HCT116 (cell line): ENCODE measurements around the gene ADD1. TPM values are rescaled to one million over a fixed set of nuclear protein-coding genes. Genes with fewer than 3 reads are reported as not detected.

ENCODE experiments used
- ATAC-seq: fragments of 200-7000 bp; cut with Tn5 transposase; 2 replicates; pipeline ENCODE4 v1.9.1; 2020; ENCODE audit warnings: mild to moderate bottlenecking, moderate library complexity
- BruUV-seq: library from RNA; stranded (reverse); fragments of 400-500 nt; replicated peaks from 2 replicates; lab custom pipeline; 2021; lab: Mats Ljungman, UMichigan
- CTCF ChIA-PET: fragments of 300-600 bp; sonication (Branson Sonifier 250); formaldehyde crosslinking; loops from one replicate; lab custom pipeline; 2021; ENCODE audit warnings: antibody characterized with exemption; lab: Charles Lee
- POLR2A ChIA-PET: fragments of 300-600, 350-600 bp; sonication (Branson Sonifier 250); formaldehyde crosslinking; loops from one replicate; lab custom pipeline; 2021; ENCODE audit warnings: antibody characterized with exemption; lab: Charles Lee
- RAD21 ChIA-PET, 2 experiments: fragments of 300-600 bp; sonication (Branson Sonifier 250); formaldehyde crosslinking; loops; one replicate each; lab custom pipeline; 2023; ENCODE audit warnings: low total read pairs in 2 of 2; ENCODE audit not compliant: uncharacterized antibody in 2 of 2, unreplicated experiment in 2 of 2, low non-redundant PET in 1 of 2; lab: Charles Lee
- DNase-seq: peaks from one replicate; pipeline ENCODE4 v3.0.0-alpha.2; 2010; ENCODE audit warnings: low read depth, low spot score
- H2AFZ ChIP-seq: fragments of 200-600 bp; shearing (Covaris generic), sonication (generic); 2 replicates; pipeline ENCODE4 v1.6.1; 2017; ENCODE audit warnings: low read depth, mixed run types, mixed read lengths, antibody characterized with exemption, low read length; ENCODE audit not compliant: poor library complexity, severe bottlenecking
- H3K27ac ChIP-seq: 2 replicates; pipeline ENCODE4 v1.5.1; 2012; ENCODE audit warnings: low read depth, low read length
- H3K27me3 ChIP-seq: fragments of 200-600 bp; sonication (generic); 2 replicates; pipeline ENCODE4 v1.6.1; 2016; ENCODE audit warnings: mixed run types, low read length, mixed read lengths; ENCODE audit not compliant: insufficient read depth
- H3K36me3 ChIP-seq, 2 experiments: fragments of 200-500 bp in 1 of 2; fragments of 200-600 bp in 1 of 2; sonication (Bioruptor generic) in 1 of 2; sonication (generic) in 1 of 2; 2 replicates each; pipeline versions ENCODE4 v1.5.1 to v1.6.1; 2014 to 2016; ENCODE audit warnings: low read length in 2 of 2, inconsistent platforms in 1 of 2, mixed read lengths in 1 of 2, mixed run types in 1 of 2; ENCODE audit not compliant: insufficient read depth in 2 of 2, control insufficient read depth in 1 of 2
- H3K4me1 ChIP-seq, 2 experiments: fragments of 200-600 bp in 1 of 2; sonication (generic) in 1 of 2; 2 replicates each; pipeline versions ENCODE4 v1.5.1 to v1.6.1; 2012 to 2017; ENCODE audit warnings: low read length in 2 of 2, inconsistent platforms in 1 of 2, mild to moderate bottlenecking in 1 of 2, mixed read lengths in 1 of 2, mixed run types in 1 of 2, moderate library complexity in 1 of 2; ENCODE audit not compliant: insufficient read depth in 2 of 2, control insufficient read depth in 1 of 2
- H3K4me2 ChIP-seq: fragments of 200-600 bp; sonication (generic); 2 replicates; pipeline ENCODE4 v1.6.1; 2017; ENCODE audit warnings: mixed run types, low read length, mixed read lengths
- H3K4me3 ChIP-seq, 2 experiments: fragments of 200-600 bp in 1 of 2; sonication (generic) in 1 of 2; replicated peaks in 1 of 2; 2 replicates each; pipeline ENCODE4 v1.5.1; 2011 to 2016; ENCODE audit warnings: low read length in 2 of 2, control low read depth in 1 of 2, low read depth in 1 of 2, mild to moderate bottlenecking in 1 of 2, mixed read lengths in 1 of 2, mixed run types in 1 of 2
- H3K79me2 ChIP-seq: fragments of 200-600 bp; sonication (generic); 2 replicates; pipeline ENCODE4 v1.6.1; 2017; ENCODE audit warnings: mild to moderate bottlenecking, mixed run types, low read length, moderate library complexity, mixed read lengths; ENCODE audit not compliant: insufficient read depth
- H3K9ac ChIP-seq: fragments of 200-600 bp; sonication (generic); 2 replicates; pipeline ENCODE4 v1.6.1; 2016; ENCODE audit warnings: low read length, mixed read lengths
- H3K9me2 ChIP-seq: fragments of 200-600 bp; sonication (generic), shearing (Covaris generic); 2 replicates; pipeline ENCODE4 v1.6.1; 2017; ENCODE audit warnings: mixed run types, mild to moderate bottlenecking, moderate library complexity; ENCODE audit not compliant: insufficient read depth
- H3K9me3 ChIP-seq, 2 experiments: fragments of 200-500 bp in 1 of 2; fragments of 200-600 bp in 1 of 2; sonication (Bioruptor generic) in 1 of 2; sonication (generic) in 1 of 2; 2 replicates each; pipeline ENCODE4 v1.6.1; 2014 to 2017; ENCODE audit warnings: low read length in 2 of 2, mixed read lengths in 2 of 2, inconsistent platforms in 1 of 2, low read depth in 1 of 2, mild to moderate bottlenecking in 1 of 2, mixed run types in 1 of 2, moderate library complexity in 1 of 2; ENCODE audit not compliant: control insufficient read depth in 1 of 2, insufficient read depth in 1 of 2
- H4K20me1 ChIP-seq: fragments of 200-600 bp; sonication (generic), shearing (Covaris generic); 2 replicates; pipeline ENCODE4 v1.6.1; 2017; ENCODE audit warnings: mixed run types, mild to moderate bottlenecking, moderate library complexity; ENCODE audit not compliant: insufficient read depth
- ATF3 ChIP-seq: IDR thresholded peaks from 2 replicates; pipeline ENCODE4 v1.6.1; 2012
- CBX3 ChIP-seq: IDR thresholded peaks from 2 replicates; pipeline ENCODE4 v1.6.1; 2012; ENCODE audit warnings: low read depth
- CTCF ChIP-seq, 3 experiments: fragments of 200-600 bp in 1 of 3; sonication (generic) in 1 of 3; IDR thresholded peaks in 2 of 3; conservative IDR thresholded peaks in 1 of 3; 2 replicates each; pipeline ENCODE4 v1.5.1; 2012 to 2017; ENCODE audit warnings: low read depth in 2 of 3, low read length in 2 of 3, antibody characterized with exemption in 1 of 3, borderline replicate concordance in 1 of 3, control low read depth in 1 of 3, mild to moderate bottlenecking in 1 of 3, mixed read lengths in 1 of 3, mixed run types in 1 of 3, moderate library complexity in 1 of 3; ENCODE audit not compliant: insufficient read depth in 1 of 3
- REST ChIP-seq: IDR thresholded peaks from 2 replicates; pipeline ENCODE4 v1.6.1; 2012; ENCODE audit warnings: low read depth
- SIN3A ChIP-seq: IDR thresholded peaks from 2 replicates; pipeline ENCODE4 v1.6.1; 2012; ENCODE audit warnings: low read depth
- SP1 ChIP-seq: IDR thresholded peaks from 2 replicates; pipeline ENCODE4 v1.6.1; 2012; ENCODE audit warnings: low read depth
- TCF7L2 ChIP-seq: IDR thresholded peaks from 2 replicates; pipeline ENCODE4 v1.7.0; 2011; ENCODE audit warnings: borderline replicate concordance, inconsistent platforms; ENCODE audit not compliant: insufficient read depth, insufficient read length; ENCODE audit errors: extremely low read depth
- YY1 ChIP-seq: IDR thresholded peaks from 2 replicates; pipeline ENCODE4 v1.6.1; 2011; ENCODE audit warnings: low read length, low read depth, moderate library complexity, mild to moderate bottlenecking; ENCODE audit not compliant: insufficient replicate concordance; ENCODE audit errors: extremely low read depth
- ZFX ChIP-seq: fragments of 450-650 bp; IDR thresholded peaks from 2 replicates; pipeline ENCODE4 v1.6.1; 2017
- intact Hi-C: fragments of 100-400 bp; cut with micrococcal nuclease; formaldehyde crosslinking; loops from 2 replicates; pipeline ENCODE4 v1.10.0; 2022
- total RNA-seq: library from RNA; stranded (reverse); gene quantifications from one replicate; pipeline ENCODE4 v1.2.1, GENCODE V29; 2021; ENCODE audit not compliant: unreplicated experiment

ADD1 gene
- total RNA-seq, 1 experiment from 2014 or later: 139 TPM

GRCh38 chr4:2795300-2795892 is 48.2 kb upstream of the ADD1 start:
- TF ChIP-seq YY1: no peak
- no peak for TF ChIP-seq TCF7L2
- TF ChIP-seq CBX3: no peak
- TF ChIP-seq REST: no peak
- no peak for TF ChIP-seq ZFX
- TF ChIP-seq CTCF (IDR thresholded peaks at IDR 0.05 in 2 of 3, conservative IDR thresholded peaks at IDR 0.05 in 1 of 3; ENCODE audit: borderline replicate concordance in 1 of 3, insufficient read depth in 1 of 3, low read depth in 2 of 3, low read length in 2 of 3): no peak
- no peak for TF ChIP-seq SP1
- TF ChIP-seq SIN3A: no peak
- no peak for TF ChIP-seq ATF3
- Histone ChIP-seq H2AFZ (no peak overlapping the region), H3K4me1 (peaks cover 43 to 67% of the 10 kb centered on the region in 2 experiments), H3K9ac (no peak overlapping the region), H4K20me1 (no peaks in the 10 kb centered on the region), H3K27ac (peak overlapping the region; percentile 48; the same call in 1 of the 2 replicates), H3K4me3 (no peak overlapping the region), H3K9me3 (no peaks in the 10 kb centered on the region), H3K79me2 (no peaks in the 10 kb centered on the region), H3K9me2 (no peaks in the 10 kb centered on the region), H3K36me3 (no peaks in the 10 kb centered on the region), H3K27me3 (no peaks in the 10 kb centered on the region), H3K4me2 (no peak overlapping the region)
- ATAC-seq (no peak), DNase-seq (no peak)
- RAD21 ChIA-PET: no interaction called here
- intact Hi-C loops: no loop called here
- no TSS peak for BruUV-seq
- CTCF ChIA-PET: no interaction called here
- POLR2A ChIA-PET: no interaction called here
